Measurements from ENCODE around the gene WBP2NL.

GRCh38 chr22:42039271-42039670 is 40.7 kb downstream of the WBP2NL start:
- no peak for TF ChIP-seq CTCF (IDR thresholded peaks at IDR 0.05; ENCODE audit: low read depth, low read length)
- no peak for TF ChIP-seq EZH2phosphoT487 (IDR thresholded peaks at IDR 0.05; ENCODE audit: low read depth)

Data from OCI-LY3 (cell line).